Superior temporal gyrus (tissue), 1 donor: Measurements from ENCODE around the gene FCN1.

Experiments
- DNase-seq: peaks from one replicate; pipeline ENCODE4 v3.0.0-alpha.2; 2016; ENCODE audit errors: extremely low spot score

FCN1 gene

DNA sequence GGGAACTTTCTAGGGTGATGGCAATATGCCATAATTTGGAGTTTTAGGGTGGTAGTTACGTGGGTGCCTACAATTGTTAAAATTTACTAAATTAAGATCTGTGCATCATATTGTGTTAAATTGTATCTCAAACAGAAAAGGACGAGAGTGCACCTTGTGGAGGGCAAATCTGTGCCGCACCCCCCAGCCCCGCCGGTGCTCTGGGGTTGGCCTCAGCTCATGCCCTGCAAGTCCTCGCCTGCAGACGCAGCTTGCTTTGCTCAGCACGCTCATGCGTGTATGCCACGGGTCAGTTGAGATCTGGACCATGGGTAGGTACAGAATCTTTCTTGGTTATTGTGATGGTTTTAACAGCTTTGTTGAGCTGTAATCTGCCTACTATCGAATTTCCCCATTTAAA lies 33.7 kb upstream of the FCN1 start:
- DNase-seq, result no peak

DNA sequence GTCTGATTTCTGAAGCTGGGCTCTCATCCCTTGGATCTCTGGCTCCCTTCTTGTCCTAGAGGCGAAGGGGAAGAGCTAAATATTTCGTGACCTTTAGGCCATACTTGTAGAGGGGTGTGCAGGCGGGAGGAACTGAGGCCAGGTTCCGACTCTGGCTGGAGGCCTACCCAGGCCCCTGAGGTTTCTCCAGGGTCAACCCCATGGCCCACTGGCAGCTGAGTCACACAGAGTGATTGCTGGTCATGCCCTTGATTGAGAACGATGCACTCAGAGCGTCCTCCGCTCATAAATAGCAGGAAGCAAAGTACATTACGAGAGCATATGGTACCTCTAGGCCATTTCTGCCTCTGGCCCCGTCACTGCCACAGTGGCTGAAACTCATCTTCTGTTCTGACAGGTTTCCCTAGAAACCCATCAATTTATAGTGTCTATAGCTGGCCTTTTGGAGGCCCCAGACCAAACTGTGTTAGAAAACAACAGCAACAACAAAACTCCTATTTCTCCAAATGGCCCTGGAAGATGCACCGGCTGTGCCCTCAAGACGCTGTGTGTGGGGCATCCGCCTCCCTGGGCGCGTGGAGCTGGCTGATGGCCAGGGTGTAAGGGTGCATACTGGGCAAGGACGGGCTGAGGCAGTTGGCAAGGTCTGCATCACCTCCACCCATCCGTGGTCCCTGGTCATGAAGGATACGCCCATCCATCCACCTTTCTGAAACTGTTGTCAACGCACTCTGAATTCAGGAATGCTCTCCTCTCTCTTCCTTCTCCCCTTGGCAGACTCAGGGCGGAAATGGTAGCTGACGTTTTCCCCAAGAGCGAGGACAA lies 32.9 kb upstream of the FCN1 start:
- no peak for DNase-seq

DNA sequence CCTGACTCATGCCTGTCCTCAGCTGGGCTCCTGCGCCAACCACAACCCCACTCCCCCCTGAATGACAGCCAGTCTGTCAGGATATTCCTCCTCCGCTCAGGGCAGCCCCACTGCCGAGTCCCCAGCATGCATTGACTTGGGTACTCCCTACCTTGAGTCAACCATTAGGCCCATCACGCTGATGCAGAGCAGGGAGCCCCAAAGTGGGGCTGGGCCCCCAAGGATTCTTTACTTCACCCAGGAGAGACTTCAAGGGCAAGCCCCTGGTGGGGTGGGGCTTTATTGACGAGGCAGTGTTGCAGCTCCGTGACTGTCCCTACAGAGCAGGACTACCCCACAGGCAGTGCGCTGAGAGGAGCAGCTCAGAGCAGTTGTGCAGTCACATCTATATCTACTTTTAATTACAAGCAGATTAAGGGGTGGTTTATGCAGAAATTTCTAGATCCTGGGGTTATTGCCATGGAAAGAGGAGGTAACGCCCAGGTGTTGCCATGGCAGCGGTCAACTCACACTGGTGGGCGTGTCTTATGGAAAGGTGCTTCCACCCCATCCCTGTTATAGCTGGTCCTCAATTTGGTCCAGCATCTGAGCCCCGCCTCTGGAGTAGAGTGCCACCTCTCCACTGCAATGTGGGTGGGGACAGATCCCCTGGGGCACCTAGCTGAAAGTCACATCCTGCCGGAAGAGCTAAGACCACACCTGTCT lies 32.1 kb upstream of the FCN1 start:
- no peak for DNase-seq

DNA sequence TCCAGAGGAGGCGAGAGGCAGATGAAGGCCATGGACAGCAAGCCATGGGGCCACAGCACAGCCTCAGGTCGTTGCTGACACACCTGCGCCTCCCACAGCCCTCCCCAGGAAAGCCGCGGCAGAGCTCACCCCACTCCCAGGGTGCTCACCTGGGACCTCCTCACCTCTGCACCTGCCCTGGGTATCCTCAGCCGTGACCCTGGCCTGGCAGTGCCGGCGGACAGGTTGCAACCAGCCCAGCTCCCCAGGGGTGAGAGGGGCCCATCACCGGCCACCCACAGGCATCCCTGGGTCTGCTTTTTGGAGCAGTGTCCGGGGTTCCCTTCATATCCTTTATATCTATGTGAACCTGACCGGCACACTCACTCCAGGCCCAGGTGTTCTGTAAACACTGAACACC lies 30.4 kb upstream of the FCN1 start:
- no peak for DNase-seq

DNA sequence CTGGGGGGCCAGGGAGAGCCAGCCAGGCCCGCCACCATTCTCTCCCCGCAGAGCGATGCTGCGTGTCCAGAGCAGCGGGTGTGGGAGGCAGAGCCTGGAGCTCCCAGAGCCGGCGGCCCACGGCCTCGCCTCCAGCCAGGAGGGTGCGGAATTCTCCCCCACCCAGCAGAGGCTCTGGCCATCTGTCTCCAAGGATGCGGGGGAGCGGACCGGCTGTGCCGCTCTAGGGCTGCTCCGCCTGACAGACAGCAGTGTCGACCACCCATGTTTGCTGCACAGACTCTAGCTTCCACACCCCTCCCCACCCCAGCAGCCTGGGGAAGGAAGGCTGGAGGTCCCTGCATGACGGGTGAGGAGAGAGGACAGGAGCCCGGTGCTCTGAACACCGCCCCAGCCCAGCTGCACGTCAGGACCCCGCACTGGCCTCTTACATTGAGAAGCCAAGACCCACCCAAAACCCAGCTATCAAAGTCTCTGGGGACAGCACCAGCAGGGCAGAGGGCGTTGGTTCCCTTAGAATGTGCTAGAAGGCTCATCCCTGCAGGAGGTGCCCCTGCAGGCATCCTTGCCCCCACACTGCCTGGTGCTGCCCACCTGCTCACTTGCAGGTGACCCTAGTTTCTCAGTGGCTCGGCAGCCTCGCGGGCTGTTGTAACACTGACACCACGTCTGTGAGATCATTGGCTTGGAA lies 29.7 kb upstream of the FCN1 start:
- no peak for DNase-seq

DNA sequence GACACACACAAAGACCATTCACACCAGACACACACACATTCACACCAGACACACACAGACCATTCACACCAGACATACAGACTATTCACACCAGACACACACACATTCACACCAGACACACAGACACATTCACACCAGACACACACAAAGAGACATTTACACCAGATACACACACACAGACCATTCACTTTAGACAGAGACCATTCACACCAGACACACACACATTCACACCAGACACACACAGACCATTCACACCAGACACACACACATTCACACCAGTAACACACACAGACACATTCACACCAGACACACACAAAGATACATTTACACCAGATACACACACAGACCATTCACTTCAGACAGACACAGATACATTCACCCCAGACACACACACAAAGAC lies 29.0 kb upstream of the FCN1 start:
- no peak for DNase-seq

DNA sequence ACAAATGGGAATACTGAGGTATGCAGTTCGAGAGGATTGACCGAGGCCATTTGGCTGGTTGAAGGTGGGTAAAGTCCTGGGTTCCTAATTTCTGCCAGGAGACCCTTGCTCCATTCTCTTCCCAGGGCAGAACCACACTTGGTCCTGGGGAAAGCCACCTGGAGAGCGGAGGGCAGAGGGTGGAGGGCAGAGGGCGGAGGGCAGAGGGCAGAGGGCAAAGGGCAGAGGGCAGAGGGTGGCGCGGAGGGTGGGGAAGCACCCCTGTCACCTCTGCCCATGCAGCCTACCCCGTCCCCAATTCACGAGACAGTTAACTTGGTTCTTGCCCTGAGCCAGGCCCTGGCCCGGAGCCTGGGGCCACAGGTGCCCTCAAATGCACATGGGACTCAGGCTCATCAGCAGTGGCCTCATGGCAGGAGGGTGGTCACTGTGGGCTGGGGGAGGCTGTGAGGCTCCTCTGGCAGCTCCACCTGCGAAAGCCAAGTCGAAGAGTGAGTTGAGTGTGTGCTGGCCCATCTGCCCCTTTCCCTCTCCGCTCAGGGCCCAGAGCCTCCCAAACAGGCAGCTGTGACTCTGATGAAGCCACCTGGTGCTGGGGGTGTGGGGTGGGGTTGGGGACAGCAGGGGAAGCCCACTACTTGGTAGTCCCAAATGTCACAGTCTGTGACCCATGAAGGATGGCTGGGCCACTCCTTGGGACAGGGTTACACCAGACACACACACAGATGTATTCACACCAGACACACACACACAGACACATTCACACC lies 28.0 kb upstream of the FCN1 start:
- no peak for DNase-seq

DNA sequence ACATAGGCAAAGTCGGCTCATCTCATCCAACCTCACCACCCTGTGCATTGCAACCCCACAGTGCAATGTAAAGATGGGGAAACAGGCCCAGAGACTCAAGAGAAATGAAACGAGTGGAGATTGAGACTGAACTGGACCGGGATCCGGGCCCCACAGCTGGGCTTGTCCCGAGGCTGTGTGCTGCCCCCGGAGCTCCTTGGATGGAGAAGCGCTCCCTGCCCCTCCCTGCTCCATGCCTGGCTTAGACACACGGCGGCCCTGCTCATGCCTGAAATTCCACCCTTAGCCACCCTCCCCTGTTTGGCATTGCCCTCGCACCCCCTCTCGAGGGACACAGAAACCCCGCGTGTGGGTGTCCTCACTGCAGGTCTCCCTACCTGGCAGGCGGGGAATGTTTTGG lies 27.2 kb upstream of the FCN1 start:
- DNase-seq, result no peak

DNA sequence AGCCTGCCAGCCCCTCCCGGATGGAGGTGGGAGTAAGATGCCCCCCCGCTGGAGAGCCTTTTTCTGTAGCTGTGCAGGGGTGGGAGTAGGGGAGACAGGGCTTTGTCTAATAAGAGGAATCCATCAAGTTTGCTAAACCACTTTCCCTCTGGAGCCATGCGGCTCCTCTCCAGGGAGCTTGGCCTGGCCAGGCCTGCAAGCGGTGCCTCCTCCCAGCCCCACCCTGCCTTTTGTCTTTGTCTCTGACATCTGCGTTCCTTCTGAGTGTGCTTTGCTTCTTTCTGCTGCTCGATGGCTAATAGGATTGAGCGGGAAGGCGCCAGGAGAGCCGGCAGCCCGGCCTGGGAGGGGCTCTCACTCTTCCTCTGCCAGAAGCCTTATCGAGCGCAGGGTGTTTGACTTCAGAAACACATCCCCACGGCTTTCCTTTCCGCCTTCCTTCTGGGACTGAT lies 26.7 kb upstream of the FCN1 start:
- DNase-seq, result no peak

DNA sequence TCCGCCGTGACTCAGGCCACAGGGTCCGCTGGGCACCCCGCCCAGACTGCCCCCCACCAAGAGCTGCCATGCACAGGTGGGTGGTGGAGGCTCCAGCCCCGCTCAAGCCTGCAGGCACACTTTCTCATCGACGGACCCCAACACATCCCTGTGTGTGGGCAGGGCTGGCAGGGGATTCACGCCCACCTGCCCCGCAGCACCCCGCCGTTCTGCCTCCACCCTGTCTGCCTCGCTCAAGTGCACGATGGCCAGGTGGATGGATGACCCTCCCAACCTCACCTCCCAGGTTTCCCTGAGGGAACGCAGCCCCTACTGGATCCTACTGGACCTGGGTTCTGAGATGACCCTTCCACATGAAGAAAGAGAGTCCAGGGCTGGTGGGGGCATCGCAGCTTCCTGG lies 26.1 kb upstream of the FCN1 start:
- no peak for DNase-seq

DNA sequence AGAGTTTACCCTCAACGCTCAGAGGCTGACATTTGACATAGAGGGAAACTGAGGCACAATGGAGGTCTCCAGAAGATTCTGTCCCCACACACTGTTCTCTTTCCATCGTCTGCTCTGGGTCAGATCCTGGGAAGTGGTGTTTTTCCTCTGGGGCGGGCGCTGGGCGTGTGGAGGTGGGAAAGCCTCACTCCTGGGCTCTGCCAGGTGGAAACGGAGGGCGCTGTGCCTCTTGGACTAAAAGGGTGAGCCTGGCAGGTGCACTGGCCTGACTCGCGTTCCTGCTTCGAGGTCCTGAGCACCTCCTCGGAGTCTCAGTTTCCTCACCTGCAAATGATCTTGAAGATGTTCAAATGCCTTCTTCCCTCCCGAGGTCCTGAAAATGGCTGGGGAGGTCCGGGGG lies 25.7 kb upstream of the FCN1 start:
- no peak for DNase-seq

DNA sequence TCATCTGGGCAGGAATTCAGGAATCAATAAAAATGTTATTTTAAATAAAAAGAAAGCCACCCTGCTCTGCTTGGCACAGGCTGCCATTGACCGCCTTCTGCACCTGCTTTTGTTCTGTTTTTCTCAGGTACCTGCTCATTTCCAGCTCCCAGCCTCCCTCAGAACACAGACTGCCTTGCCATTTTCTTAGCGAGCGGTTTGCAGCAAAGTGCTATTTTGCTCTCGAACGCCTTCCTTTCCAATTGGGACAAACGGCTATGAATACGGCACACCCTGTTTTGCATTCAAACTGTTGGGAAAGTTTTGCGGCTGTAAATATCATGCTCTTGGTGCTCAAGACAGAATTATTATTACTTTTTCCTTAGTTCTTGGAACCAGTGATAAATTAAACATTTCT lies 25.1 kb upstream of the FCN1 start:
- peak; percentile 35 for DNase-seq

DNA sequence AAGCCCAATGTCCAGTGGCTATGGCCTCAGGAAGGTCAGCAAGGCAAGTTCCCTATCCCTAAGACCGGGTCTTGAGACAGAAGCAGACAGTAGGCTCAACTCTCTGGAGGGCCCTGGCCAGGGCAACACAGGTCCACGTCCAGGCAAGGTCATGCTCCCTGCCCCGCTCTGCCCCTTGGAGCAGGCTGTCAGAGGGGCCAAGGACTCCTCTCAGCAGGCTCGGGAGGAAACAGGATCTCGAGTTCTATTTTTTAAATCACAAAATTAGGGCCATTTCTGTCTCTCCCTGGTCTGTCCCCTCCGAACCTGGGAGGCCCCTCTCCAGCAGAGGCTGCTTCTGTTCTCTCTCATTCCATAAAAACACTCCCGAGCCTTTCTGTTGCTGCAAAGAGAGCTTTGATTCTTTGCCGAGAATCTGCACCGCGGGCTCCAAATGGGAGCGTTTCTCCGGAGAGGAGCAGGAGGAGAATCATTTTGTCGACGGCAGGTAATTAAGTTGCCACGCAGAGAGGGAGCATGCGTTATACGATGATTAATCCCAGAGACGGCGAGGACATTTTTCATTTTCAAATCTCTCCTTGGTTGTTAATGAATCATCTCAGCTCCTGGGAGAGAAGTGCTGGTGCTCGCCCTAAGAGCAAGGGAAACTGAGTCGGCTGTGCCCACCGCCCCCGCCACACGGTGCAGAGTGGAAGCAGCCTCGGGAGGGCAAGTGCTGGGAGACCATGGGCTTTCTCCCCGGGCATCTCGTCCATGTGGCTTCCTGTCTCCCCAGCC lies 24.5 kb upstream of the FCN1 start:
- peak; percentile 25 for DNase-seq

DNA sequence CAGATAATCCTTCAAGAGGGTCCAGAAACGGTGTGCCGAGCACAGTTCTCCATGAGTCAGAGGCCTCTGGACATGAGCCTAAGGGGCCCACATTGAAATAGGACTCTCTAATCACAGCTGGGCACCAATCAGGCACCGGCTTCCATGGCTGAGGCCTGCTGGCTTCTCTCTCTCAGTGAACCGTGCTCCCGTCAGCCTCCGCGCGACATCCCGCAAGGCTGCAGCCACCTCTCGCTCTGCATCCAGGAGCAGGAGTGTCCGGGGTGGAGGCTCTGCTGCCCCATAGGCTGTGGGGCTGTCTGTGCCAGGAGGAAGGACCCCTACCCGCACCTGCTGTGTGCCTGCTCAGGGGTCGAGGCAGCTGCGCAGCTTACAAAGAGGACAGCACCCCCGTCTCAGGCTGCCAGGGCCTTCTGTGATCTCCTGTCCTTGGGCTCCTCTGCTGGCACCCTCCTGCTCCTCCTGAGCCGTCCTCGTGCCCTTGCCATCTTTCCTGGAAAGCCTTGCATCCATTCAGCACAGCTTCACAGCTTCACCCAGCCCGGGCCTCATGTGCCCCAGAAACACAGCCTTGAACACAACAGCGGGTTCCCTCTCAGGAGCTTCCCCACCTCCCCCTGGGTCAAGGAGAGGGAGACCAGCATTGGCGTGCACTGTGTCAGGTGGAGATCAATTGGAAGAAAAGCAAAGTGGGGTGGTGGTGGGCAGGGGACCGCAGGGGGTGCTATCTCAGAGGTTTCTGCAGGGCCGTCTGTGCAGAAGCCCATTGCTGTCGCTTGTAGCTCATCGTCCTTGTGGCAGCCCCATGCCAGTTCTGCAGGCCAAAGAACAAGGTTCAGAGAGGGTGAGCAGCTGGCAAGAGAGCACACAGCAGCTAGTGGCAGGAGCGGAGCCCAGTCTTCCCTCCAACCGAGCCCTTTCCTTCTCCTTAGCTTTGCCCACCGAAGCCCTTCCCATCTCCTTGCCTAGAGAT lies 22.8 kb upstream of the FCN1 start:
- no peak for DNase-seq

DNA sequence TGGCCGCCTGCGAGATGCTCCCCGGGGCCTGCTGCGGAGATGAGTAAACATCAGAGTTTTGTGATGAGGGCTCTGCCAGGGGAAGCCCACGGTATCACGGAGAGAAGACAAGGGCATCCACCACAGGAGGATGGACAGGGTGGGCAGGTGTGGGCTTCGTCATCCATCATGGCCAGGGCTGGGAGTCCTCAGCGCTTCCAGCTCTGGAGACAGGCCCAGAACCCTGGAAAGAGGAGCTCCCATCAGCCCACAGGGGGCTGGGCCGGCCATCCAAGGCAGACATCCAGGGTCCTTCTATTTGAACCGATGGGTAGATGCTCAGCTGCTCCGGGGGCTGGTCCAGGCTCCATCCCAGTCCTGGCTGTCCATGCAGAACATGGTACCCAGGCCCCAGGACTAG lies 22.1 kb upstream of the FCN1 start:
- DNase-seq, result no peak

DNA sequence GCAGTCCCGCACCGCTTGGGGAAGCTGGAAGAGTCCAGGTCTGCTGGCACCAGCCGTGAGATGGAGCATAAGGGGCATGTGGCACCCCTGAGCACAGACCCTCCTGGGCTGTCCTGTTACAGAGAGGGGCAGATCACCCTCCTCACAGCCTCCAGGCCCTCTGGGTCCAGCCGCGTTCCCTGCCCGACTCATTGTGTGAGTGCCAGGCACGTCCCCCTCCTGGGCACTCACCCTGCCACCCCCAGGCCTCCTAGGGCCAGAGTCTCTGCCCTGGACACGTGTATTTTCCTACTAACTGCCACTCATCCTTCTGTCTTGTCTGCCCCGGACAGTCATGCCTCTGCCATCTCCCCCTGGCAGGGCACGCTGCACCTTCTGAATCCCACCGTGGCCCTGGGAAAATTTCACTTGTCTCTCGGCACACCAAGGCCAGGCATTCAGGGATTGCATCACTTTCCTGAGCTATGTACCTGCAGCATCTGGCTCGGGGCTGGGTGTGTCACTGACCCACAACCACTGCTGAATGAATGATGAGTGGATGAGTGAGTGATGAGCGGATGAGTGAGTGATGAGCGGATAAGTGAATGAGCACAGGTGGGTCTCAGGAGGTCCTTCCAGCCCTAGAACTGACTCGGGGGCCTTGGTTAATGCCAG lies 21.5 kb upstream of the FCN1 start:
- no peak for DNase-seq

DNA sequence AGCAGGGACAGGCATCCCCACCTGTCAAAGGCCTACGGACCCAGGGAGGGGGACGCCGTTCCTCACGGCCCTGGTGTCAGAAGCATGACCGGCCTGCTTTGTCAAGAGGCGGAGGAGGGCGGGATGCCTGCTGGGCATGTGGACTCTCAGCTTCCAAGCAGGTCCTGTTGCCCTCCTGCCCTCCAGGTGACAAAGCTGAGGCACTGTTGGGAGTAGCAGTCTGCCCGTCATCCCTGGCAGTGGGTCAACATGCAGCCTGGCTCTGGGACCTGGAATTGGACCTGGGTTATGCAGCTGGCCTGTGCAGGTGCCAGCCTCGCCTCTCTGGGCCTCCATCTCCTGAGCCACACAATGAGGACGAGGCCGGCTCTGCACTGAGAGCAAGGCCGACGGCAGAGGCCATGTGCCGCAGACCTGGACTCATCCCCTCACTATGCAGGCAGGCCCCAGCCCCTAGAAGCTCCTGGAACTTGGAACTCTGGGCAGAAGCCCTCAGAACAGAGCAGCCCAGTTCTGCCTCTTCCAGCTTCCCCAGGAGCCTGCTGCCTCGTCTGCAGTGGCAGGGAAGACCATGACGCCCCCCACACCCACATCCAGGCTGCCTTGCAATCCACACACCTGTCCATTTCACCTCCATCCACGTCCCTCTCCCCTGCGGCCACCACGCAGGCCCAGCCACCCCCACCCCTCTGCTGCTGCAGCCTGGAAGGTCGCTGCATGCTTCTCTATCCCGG lies 20.8 kb upstream of the FCN1 start:
- no peak for DNase-seq

DNA sequence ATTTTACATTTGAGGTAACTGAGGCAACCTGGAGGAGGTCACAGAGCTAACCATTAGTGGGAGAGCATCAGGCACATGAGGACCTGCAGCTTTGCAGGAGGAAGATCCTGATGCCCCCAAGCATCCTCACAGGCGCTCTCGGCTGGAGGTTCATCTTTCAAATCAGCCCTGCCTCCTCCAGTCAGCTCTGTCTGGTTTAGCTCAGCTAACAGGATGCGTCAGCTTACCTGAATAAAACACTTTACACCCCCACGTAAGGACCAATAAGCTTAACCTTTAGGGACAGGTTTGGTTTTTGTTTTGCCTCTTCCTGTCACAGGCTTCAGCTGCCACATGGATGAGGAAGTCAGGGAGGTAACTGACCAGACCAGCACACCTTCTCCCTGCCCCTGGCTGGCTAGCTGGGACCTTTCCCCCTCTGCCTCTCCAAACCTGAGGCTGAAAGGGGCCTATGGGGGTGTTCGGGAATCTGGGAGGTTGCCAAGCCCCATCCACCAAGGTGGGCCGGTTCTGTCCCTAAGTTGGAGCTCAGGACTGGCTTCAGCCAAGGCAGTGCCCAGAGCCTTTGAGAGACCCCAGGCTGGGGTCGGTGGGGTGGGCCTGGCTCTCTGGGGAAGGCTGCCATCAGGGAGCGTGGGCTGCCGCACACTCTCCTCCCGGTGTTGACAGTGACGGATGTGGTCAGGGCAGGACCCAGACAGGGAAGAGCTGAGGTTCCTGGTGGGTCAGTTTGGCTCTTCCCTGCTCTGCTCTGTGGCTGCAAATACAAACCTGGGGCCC lies 20.0 kb upstream of the FCN1 start:
- DNase-seq, result no peak
